Measurements from ENCODE around the gene ZDHHC22.

GRCh38 chr14:77148510-77149231, 7.1 kb upstream of the ZDHHC22 start:
- TF ChIP-seq CTCF (IDR thresholded peaks at IDR 0.05; ENCODE audit: low read length) (no peak), EZH2 (IDR thresholded peaks at IDR 0.05; ENCODE audit: borderline replicate concordance, low read length) (no peak)

Data from OCI-LY1 (cell line).